ELF-1 (cell line): ENCODE results near the gene CNTNAP2.
"Not testable (repeated sequence)": the region's sequence is repeated elsewhere in the genome, so short reads cannot be mapped to it uniquely, and the experiment has no call there.

Source experiments
- DNase-seq: peaks from one replicate; pipeline ENCODE4 v3.0.0-alpha.2; 2016; ENCODE audit warnings: low read depth, low spot score

The CNTNAP2 gene

DNA sequence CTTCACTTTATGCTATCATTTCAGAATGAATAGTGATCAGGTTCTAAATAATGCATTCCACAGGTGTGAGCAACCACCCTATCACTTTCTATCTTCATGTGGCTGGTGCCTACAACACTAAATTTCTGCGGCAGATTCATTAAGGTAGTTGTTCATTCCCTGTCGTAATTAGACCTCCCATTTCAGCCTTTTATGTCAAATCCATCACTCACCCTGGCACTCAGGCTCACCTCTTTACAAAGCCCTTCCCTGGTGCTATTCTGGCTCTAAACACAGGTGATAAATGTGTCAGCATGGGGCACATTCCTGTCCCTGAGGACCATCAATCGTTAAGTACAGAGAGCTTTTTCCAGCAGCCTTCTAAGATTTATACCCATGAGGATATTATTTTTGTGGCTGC is 2173.9 kb downstream of the CNTNAP2 start:
- peak; percentile 60 for DNase-seq

DNA sequence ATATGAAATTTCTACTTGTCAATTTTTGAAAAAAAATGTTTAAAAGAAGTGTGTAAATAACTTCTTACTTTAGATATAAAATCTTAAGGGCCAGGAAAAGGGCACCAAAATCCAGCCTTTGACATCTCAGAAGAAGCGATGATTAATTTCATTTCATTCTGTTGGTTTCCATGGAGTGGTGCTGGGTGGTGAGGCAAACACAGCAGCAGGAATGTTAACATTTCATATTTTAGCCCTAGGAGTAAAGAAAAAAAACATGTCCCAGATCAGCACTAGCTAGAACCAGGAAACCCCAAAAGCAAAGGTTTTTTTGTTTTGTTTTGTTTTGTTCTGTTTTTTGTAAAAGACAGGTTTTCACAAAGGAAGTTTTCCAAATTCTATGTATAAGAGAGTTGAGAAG is 2175.2 kb downstream of the CNTNAP2 start:
- no peak for DNase-seq

DNA sequence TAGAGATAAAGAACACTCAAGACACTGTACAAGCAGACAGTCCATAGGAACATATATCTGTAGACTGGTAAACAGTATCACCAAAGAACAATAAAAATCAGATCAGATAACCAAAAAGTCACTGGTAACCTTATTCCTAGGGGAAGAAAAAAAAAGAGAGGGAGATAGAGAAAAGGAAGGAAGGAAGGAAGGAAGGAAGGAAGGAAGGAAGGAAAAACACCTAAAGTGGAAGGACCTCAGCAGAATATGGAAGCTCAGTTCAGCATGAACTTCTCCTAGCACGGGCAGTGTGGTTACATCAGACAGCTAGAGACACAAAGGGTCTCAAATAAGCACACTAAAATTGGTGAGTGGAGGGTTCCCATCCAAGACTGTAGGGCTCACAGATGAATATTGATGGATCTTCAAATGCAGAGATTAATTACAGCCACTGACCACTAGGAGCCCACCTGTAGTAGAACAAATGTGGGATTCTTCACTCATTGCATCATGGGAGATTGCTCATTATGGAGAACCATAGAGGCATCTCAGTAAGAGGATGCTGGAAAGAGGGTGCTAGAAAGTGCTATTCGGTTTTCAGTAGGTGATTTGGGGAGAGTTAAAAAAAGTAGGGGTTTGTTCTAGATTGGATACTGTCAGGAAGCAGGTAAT is 2180.5 kb downstream of the CNTNAP2 start:
- DNase-seq = no peak

DNA sequence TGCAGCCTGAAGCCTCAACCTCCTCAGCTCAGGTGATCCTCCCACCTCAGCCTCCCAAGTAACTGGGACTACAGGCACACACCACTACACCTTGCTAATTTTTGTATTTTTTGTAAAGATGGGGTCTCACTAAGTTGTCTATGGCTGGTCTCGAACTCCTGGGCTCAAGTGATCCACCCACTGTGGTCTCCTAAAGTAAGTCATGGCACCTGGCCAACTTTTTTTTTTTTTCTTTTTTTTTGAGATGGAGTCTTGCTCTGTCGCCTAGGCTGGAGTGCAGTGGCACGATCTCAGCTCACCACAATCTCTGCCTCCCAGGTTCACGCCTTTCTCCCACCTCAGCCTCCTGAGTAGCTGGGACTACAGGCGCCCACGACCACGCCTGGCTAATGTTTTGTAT is 2182.2 kb downstream of the CNTNAP2 start:
- not testable (repeated sequence) for DNase-seq

DNA sequence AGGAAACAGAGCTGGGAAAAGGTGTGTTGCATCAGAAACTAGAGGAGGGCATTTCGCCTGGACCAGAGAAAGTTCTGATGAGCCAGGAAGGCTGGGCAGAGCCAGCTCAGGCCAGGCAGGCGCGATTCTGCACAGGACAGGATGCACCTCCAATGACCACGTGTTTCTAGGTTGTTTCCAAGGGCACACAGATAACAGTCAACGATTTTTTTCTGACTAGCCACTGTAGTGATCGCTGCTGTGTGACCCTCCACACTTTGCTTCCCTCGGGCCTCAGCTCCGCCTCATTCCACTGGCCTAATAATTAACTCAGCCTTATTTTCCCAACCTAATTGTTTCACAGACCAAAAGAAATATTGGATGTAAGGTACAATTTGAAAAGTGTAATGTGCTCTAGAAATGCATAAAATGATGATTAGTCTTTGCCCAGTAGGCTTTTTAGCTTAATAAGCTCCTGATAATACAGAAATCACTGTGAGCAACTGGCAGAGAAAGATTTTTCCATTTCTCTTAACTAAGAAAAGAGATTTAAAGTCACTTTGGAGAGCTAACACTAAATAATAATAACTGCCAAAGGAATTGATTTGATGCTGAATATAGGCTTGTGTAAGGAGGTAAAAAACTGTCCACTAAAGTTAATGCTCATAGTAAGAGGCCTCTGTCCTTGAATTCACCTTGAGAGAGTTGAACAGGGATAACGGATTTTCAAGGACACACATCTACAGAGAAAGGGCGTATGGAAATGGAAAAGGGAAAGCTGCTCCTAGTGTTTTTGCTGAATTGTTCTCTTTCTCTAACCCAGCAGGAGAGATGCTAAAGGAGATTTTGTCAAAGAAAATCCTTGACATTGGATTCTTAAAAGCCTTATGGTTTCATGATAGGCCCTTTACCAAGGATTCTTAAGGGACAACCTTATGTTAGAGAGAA is 2183.0 kb downstream of the CNTNAP2 start:
- no peak for DNase-seq

DNA sequence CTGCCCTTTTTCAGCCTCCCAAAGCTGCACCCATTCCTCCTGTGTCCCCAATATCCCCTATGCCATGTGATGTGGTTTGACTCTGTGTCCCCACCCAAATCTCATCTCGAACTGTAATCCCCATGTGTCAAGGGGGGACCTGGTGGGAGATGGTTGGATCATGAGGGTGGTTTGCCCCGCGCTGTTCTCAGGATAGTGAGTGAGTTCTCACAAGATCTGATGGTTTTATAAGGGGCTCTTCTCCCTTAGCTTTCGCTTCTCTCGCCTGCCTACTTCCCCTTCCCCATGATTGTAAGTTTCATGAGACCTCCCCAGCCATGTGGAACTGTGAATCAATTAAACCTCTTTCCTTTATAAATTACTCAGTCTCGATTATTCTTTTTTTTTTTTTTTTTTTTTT is 2185.8 kb downstream of the CNTNAP2 start:
- DNase-seq = not testable (repeated sequence)

DNA sequence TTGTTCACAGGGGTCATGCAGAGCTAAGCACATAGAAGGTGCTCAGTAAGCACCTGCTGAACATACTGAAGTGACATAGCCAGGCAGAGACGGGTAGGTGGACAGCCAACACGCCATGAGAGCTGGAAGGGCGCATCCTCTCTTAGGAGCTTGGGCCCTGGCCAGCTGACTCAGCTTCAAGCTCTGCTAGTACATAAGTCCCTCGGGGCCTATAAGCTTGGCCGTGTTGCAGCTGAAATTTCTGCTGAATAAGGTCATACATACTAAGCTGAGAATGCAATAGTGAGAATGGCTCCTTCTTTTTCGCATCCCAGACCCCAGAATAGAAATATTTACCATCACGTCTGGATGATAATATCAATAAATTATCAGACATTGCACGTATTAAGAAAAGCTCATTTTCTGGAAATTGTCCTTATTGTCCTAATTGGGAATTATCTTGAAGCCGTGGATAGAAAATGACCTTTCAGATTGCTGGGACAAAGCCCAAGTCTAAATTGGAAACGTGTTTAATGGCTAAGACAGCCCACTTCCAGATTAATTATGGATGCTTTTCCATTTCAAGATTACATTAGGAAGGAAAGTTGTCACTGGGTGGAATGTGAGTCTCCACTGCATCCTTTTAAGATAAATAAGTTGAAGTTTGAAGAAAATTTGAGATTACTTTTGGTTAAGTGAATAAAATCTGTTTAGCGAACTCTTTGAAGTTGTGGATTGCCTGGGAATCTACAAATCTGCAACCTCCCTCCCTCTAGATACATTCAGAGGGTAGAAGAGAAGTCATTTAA is 2186.9 kb downstream of the CNTNAP2 start:
- no peak for DNase-seq

DNA sequence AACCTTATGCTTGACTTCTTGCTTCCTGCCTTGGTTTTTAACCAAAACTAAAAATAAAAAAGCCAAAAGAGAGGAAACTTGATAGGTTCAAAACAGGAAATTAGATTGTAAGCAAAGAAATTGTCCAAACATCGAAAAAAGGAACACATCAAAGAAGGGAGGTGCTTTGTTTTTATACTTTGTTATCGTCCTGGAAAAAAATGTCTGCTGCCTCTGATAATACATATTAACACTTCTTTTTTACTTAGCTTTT is 2187.4 kb downstream of the CNTNAP2 start:
- DNase-seq = no peak

DNA sequence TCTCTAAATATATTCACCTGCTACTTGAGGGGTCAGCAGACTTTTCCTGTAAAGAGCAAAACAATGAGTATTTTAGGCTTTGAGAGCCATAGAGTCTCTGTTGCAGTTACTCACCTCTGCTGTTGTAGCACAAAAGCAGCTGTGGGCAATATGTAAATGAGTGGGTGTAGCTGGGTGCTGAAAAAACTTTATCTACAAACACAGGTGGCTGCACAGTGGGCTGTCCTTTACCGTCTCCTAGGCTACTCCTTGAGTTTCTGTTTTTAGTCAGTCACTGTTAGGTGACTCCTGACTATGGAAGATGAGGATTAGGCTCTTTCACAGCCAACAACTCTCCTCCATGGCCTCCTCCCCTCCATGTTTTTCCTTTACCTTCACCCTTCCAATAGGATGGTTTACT is 2187.9 kb downstream of the CNTNAP2 start:
- DNase-seq = no peak

DNA sequence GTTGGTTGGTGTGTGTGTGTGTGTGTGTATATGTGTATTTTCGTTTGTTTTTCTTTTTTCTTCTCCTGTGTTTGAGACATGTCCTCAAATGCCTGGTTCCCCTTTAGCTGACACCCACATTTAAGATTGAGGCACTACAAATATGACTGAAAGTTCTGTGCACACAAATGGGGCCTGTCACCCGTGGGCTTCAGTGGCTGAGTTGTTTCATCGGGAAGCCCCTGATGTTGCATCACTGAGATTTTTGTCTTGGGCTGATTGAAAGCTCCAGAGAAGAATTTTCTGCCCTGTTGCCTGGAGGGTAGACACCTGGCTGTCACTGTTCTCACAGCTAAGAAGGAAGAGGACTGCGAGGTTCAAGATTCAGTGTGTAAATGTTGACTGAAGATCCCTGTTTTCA is 2190.2 kb downstream of the CNTNAP2 start:
- DNase-seq = no peak

DNA sequence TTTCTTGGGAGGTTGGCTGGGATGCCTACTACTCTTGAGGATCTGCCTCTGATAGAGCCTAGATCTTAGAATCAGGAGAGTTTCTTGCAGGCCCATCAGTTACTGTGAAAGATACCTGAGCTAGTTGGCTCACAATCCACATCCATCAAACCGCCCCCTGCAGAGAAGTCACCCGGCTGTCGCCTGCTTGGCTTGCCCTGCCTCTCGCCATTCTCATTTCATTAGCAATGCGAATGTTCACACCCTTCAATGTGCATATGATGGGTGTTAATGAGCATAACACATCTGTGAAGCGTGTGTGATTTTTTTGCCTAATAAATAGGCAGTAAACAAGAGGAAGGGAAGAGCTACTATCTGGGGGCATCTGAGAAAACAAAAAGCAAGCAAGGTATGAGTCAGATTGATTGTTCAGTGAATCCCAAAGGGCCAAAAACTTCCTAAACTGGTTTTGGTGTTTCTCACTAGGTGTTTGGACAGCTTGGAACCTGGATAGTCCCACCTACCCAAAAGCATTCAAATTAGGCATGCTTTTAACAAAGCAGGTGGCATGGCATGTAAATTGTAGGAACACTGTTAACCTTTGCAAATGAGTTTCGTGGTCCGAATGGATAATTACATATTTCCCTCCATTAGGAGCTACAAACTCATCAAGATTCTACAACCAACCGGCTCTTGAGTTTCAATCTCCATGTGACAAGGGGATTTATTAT is 2201.7 kb downstream of the CNTNAP2 start:
- DNase-seq = peak; percentile 78

DNA sequence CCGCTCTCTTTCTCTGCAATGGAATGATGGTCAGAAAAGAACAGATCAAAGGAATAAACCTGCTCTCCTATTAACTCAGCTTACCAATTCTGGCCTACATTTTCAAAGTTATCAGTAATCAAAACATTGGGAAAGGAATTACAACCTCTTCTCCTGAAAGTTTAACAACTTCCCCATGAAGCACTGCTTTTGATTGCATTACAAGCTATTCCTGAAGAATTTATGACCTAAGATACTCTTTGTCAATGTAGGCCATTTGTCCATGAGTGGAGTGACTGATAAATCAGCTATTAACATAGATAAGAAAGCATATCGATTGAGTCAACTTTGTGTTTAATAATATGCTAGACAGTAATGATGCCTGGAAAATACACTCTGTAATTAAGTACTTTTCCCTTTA is 2202.2 kb downstream of the CNTNAP2 start:
- no peak for DNase-seq

DNA sequence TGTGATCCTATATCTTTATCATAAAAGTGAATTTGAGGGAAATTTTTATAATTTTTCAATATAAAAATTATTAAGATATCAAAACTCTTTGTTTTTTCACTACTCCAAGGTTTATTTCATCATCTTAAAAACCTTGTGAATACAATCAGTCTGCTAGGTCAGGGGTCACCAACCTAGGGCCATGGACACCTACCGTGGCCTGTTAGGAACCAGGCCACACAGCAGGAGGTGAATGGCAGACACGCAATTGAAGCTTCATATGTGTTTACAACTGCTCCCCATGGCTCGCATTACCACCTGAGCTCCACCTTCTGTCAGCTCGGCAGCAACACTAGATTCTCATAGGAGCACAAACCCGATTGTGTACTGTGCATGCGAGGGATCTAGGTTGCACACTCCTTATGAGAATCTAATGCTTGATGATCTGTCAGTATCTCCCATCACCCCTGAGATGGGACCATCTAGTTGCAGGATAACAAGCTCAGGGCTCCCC is 2202.8 kb downstream of the CNTNAP2 start:
- no peak for DNase-seq

DNA sequence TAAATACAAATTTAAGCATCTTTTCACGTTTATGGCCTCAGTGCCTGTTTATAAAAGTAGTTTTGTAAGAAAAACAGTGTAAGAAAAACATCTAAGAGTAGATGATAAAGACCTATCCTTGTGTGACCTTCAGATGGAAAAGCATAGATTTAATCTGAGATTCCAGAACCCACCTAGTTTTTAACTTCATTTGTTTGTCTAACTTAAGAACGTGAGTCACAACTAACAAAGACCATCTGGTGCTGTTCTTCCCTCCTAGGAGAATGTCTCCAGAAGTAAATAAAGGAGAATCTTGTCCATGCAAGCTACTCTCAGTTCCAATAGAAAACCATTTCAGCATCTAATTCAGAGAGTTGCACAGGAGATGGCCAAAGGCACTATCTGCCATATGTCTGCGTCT is 2208.6 kb downstream of the CNTNAP2 start:
- no peak for DNase-seq

DNA sequence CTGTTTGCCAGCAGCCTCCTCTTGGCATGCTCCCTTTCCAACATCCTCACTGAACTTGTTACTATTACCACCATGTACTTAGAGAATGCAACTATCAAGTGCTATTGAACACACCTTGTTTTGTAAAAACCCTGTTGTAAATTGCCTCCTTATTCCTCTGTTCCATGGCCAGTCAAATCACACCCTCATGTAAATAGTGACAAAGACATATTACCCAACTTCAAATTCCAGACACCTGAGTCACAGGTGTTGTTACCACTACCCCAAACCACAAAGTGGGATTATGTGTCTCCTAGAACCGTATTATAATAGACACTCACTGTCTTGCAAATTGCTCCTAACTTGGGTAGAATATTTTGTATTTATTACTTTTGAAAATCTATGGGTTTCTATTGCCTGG is 2210.8 kb downstream of the CNTNAP2 start:
- DNase-seq = no peak

DNA sequence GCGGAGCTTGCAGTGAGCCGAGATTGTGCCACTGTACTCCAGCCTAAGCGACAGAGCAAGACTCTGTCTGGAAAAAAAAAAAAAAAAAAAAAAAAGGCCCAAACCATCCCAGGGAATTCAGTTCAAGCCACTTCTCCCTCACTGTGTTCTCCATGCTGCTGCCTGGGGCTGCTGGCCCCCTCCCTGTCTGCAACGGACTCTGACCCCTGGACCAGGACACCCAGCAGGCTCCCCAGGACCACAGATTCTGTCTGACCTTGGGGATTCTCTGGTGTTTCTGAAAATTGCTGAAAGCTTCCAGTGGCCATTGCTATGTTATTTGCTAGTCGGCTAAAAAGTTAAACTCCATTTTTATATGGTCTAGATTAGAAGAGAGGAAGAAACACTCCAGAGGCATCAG is 2212.3 kb downstream of the CNTNAP2 start:
- no peak for DNase-seq

DNA sequence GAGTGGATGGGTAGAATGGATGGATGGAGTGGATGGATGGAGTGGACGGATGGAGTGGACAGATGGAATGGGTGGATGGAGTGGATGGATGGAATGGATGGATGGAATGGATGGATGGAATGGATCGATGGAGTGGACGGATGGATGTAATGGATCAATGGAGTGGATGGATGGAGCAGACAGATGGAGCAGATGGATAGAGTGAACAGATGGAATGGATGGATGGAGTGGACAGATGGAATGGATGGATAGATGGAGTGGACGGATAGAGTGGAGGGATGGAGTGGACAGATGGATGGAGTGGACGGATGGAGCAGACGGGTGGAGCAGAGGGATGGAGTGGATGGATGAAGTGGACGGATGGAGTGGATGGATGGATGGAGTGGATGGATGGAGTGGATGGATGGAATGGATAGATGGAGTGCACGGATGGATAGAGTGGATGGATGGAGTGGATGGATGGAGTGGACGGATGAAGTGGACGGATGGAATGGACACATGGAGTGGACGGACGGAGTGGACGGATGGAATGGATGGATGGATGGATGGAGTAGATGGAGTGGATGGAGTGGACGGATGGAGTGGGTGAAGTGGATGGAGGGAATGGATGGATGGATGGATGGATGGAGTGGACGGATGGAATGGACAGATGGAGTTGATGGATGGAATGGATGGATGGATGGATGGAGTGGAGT is 2213.7 kb downstream of the CNTNAP2 start:
- DNase-seq = no peak

DNA sequence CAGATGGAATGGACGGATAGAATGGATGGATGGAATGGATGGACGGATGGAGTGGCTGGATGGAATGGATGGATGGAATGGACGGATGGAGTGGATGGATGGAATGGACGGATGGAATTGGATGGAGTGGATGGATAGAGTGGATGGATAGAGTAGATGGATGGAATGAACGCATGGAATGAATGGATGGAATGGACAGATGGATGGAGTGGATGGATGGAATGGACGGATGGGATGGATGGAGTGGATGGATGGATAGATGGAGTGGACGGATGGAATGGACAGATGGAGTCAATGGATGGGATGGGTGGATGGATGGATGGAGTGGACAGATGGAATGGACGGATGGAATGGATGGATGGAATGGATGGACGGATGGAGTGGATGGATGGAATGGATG is 2214.2 kb downstream of the CNTNAP2 start:
- no peak for DNase-seq

DNA sequence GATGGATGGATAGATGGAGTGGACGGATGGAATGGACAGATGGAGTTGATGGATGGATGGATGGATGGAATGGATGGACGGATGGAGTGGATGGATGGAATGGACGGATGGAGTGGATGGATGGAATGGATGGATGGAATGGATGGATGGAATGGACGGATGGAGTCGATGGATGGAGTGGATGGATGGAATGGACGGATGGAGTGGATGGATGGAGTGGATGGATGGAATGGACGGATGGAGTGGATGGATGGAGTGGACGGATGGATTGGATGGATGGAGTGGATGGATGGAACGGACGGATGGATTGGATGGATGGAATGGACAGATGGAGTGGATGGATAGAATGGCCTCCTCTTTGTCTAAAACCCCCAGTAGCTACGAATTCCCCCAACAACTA is 2214.9 kb downstream of the CNTNAP2 start:
- not testable (repeated sequence) for DNase-seq

DNA sequence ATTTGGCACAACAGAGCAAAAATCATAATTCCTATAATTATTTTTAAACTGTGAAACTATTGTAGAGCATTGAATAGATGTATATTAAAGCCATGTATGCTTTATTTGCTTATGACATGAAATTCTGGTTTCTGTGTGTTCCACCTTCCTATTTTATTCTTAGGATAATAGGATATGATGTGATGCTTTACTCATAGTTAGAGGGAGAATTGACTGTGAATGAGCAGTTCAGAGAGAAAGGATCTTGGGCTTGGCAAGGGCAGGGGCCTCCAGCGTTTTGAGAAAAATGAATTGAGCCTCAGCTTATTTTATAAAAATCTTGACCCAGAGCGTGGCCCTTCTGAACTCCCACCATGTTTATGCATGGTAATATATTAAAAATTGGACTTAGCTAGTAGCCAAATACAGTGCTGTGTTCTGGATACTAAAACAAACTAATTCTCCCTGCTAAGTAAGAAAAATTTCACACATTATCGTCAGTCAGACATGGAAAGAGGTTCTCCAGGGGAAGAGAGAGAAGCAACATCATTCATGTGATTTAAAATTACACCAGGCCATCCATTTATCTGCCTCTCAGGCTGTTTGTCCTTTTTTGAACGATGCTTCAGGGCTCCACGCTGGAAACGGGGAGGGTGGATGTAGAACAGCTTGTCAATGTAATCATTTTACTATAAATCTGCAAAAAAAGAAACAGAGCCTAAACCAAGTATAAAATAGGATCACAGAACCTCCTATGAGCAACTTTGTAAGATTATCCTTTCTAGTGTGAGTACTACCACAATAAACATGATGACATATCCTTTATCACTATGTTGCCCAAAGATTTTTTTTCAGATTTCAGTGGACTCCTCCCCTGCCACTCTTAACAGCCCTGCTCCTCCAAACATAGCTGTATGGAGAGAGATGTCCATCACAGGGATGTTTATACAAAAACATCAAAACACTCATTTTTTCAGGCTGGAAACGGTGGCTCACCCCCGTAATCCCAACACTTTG is 2215.9 kb downstream of the CNTNAP2 start:
- DNase-seq = no peak
